Measurements from ENCODE around the gene DRG1.

The DRG1 gene, protein sequence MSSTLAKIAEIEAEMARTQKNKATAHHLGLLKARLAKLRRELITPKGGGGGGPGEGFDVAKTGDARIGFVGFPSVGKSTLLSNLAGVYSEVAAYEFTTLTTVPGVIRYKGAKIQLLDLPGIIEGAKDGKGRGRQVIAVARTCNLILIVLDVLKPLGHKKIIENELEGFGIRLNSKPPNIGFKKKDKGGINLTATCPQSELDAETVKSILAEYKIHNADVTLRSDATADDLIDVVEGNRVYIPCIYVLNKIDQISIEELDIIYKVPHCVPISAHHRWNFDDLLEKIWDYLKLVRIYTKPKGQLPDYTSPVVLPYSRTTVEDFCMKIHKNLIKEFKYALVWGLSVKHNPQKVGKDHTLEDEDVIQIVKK

GRCh38 chr22:31399211-31400022 lies at the start of gene DRG1:
Gene DRG1, plus strand, starts transcription at chr22:31399604. Its CDS starts 80 bp downstream, at chr22:31399684.
- DNase-seq (ENCODE audit: low spot score), result peak; percentile 98
- TF ChIP-seq, protein P1, sequence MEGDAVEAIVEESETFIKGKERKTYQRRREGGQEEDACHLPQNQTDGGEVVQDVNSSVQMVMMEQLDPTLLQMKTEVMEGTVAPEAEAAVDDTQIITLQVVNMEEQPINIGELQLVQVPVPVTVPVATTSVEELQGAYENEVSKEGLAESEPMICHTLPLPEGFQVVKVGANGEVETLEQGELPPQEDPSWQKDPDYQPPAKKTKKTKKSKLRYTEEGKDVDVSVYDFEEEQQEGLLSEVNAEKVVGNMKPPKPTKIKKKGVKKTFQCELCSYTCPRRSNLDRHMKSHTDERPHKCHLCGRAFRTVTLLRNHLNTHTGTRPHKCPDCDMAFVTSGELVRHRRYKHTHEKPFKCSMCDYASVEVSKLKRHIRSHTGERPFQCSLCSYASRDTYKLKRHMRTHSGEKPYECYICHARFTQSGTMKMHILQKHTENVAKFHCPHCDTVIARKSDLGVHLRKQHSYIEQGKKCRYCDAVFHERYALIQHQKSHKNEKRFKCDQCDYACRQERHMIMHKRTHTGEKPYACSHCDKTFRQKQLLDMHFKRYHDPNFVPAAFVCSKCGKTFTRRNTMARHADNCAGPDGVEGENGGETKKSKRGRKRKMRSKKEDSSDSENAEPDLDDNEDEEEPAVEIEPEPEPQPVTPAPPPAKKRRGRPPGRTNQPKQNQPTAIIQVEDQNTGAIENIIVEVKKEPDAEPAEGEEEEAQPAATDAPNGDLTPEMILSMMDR (IDR thresholded peaks at IDR 0.05; ENCODE audit: extremely low read depth, missing control alignments), result no peak

GRCh38 chr22:31349960-31350359 lies 49.4 kb upstream of the DRG1 start:
- no peak for DNase-seq (ENCODE audit: low spot score)
- TF ChIP-seq, protein P1 (IDR thresholded peaks at IDR 0.05; ENCODE audit: extremely low read depth, missing control alignments), result no peak

DNA sequence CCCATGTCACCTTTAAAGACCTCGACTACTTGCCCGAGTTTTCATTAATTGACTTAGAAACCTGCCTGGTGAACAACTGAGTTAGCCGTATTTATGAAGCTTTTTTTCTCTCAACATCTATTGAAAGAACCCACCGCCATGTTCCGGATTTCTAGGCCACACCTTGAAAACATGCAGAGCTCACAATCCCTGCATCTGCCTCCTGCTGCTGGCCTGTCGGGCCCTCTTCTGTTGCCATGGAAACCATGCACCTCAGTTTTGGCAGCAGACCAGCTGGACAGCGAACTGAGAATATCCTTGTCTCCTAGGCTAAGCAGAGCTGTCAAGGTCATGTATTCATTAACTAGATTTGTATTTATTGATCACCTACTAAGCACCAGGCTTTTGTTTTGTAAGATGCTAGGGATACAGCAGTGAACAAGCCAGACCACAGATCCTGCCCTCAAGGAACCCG lies 49.0 kb upstream of the DRG1 start:
- DNase-seq (ENCODE audit: low spot score), result no peak
- TF ChIP-seq, protein P1 (IDR thresholded peaks at IDR 0.05; ENCODE audit: extremely low read depth, missing control alignments), result no peak

DNA sequence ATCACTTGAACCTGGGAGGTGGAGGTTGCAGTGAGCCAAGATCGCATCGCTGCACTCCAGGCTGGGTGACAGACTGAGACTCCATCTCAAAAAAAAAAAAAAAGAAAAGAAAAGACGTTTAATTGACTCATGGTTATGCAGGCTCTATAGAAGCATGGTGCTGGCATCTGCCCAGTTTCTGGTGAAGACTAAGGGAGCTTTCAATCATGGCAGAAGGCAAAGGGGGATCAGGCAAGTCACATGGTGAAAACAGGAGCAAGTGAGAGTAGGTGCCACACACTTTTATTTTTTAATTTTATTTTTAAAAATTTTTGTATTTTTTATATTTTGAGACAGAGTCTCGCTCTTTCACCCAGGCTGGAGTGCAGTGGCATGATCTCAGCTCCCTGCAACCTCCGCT lies 44.9 kb upstream of the DRG1 start:
- TF ChIP-seq, protein P1 (IDR thresholded peaks at IDR 0.05; ENCODE audit: extremely low read depth, missing control alignments), result no peak
- no peak for DNase-seq (ENCODE audit: low spot score)

DNA sequence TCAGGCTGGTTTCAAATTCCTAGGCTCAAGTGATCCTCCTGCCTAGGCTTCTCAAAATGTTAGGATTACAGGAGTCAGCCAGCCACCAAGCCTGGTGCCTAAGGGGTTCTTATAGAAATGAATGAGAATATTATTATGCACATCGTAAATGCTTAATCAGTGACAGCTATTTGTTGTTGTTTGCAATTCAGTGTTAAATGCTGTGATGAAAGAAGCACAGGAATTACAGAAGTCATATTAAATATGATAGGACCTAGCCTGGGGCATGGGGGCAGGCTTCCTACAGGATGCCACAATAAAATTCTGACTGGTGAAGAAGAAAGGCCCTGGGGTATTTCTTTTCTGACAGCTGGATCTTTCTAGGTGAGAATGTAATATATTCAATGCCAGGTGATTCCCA lies 39.4 kb upstream of the DRG1 start:
- TF ChIP-seq, protein P1 (IDR thresholded peaks at IDR 0.05; ENCODE audit: extremely low read depth, missing control alignments), result no peak
- DNase-seq (ENCODE audit: low spot score), result no peak

DNA sequence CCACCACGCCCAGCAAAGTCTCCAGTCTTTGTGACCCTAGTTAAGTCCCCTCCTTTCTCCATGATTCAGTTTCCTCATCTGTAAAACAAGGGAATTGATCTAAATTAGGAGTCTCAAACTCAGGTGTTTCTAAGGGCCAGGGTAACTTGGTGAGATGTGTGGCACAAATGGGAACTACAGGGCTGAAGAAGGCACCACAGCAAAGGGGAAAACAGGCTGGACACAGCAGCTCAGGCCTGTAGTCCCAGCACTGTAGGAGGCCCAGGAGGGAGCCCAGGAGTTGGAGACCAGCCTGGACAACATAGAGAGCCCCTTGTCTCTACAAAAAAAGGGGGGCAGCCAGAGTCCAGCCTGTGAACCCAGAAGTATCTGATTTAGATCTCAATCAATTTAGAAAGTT lies 37.7 kb upstream of the DRG1 start:
- no peak for DNase-seq (ENCODE audit: low spot score)
- TF ChIP-seq, protein P1 (IDR thresholded peaks at IDR 0.05; ENCODE audit: extremely low read depth, missing control alignments), result no peak

GRCh38 chr22:31363885-31364465 lies 35.4 kb upstream of the DRG1 start:
- DNase-seq (ENCODE audit: low spot score), result no peak

More at GRCh38 chr22:31363885-31364465, 35.4 kb upstream of the DRG1 start:
- TF ChIP-seq, protein P1 (IDR thresholded peaks at IDR 0.05; ENCODE audit: extremely low read depth, missing control alignments), result no peak

Data from GM20000 (cell line).